HepG2 (cell line): ENCODE results near the gene BPI. TPM values are rescaled to one million over a fixed set of nuclear protein-coding genes. Genes with fewer than 3 reads are reported as not detected.
A peak's percentile ranks its signal among the peaks of the same experiment; 100 is the strongest.
"Not testable (repeated sequence)": the region's sequence is repeated elsewhere in the genome, so short reads cannot be mapped to it uniquely, and the experiment has no call there.

Experiments
- ATAC-seq: fragments of 200-7000 bp; cut with Tn5 transposase; 3 replicates; pipeline ENCODE4 v1.9.1; 2020; ENCODE audit warnings: mild to moderate bottlenecking, moderate library complexity
- BruUV-seq: library from RNA; stranded (reverse); fragments of 400-500 nt; replicated peaks from 2 replicates; lab custom pipeline; 2021; lab: Mats Ljungman, UMichigan
- CTCF ChIA-PET: fragments of 300-600 bp; formaldehyde crosslinking; extraction: SDS; loops from one replicate; lab custom pipeline; 2021; ENCODE audit warnings: low total read pairs, inconsistent platforms, low intra/inter-chr PET ratio; lab: Yijun Ruan, JAX
- POLR2A ChIA-PET: fragments of 350-600 bp; sonication (Branson Sonifier 250); formaldehyde crosslinking; loops from one replicate; lab custom pipeline; 2020; ENCODE audit warnings: antibody characterized with exemption, inconsistent platforms; lab: Yijun Ruan, JAX
- DNase-seq: peaks from one replicate; pipeline ENCODE4 v3.0.0-alpha.2; 2015; ENCODE audit warnings: low spot score
- FAIRE-seq: peaks from 3 replicates; lab custom pipeline; 2011; peaks lifted over from hg19 to GRCh38; lab: Jason Lieb, UNC
- H2AFZ ChIP-seq: one replicate; pipeline ENCODE4 v1.6.1; 2011; ENCODE audit warnings: low read length, inconsistent platforms
- H3K27ac ChIP-seq: fragments of 300-600 bp; 3 replicates; pipeline ENCODE4 v1.8.0; 2011; ENCODE audit warnings: mixed run types, mild to moderate bottlenecking, mixed read lengths, low read length, inconsistent platforms; ENCODE audit not compliant: insufficient read depth; ENCODE audit errors: extremely low read length
- H3K27me3 ChIP-seq, 2 experiments: fragments of 200-600 bp in 1 of 2; 2 replicates in 1 of 2; 3 replicates in 1 of 2; pipeline versions ENCODE4 v1.6.0 to v1.8.0; 2011; ENCODE audit warnings: low read length in 2 of 2, mild to moderate bottlenecking in 2 of 2, moderate library complexity in 2 of 2, inconsistent platforms in 1 of 2; ENCODE audit not compliant: insufficient read depth in 2 of 2, control insufficient read depth in 1 of 2
- H3K36me3 ChIP-seq, 2 experiments: fragments of 200-600 bp in 1 of 2; replicated peaks in 1 of 2; 2 replicates in 1 of 2; 3 replicates in 1 of 2; pipeline versions ENCODE4 v1.5.1 to v1.8.0; 2011; ENCODE audit warnings: low read length in 2 of 2, inconsistent platforms in 1 of 2; ENCODE audit not compliant: insufficient read depth in 2 of 2, control insufficient read depth in 1 of 2
- H3K4me1 ChIP-seq: 2 replicates; pipeline ENCODE4 v1.5.1; 2012; ENCODE audit warnings: low read length, inconsistent platforms; ENCODE audit not compliant: insufficient read depth
- H3K4me2 ChIP-seq: 2 replicates; pipeline ENCODE4 v1.6.0; 2011; ENCODE audit warnings: low read depth, low read length, inconsistent platforms
- H3K4me3 ChIP-seq, 3 experiments: fragments of 200-600 bp in 1 of 3; sonication (generic), shearing (Covaris generic) in 1 of 3; replicated peaks in 1 of 3; 2 replicates each; pipeline ENCODE4 v1.5.1; 2011 to 2016; ENCODE audit warnings: low read length in 3 of 3, inconsistent platforms in 2 of 3, low read depth in 2 of 3, mild to moderate bottlenecking in 2 of 3, control low read depth in 1 of 3, mixed read lengths in 1 of 3; ENCODE audit not compliant: insufficient read depth in 1 of 3
- H3K79me2 ChIP-seq: one replicate; pipeline ENCODE4 v1.6.1; 2011; ENCODE audit warnings: low read length, inconsistent platforms; ENCODE audit not compliant: insufficient read depth
- H3K9ac ChIP-seq: 2 replicates; pipeline ENCODE4 v1.6.0; 2011; ENCODE audit warnings: mild to moderate bottlenecking, low read depth, low read length, inconsistent platforms; ENCODE audit not compliant: insufficient read depth
- H3K9me3 ChIP-seq: 2 replicates; pipeline ENCODE4 v1.5.1; 2012; ENCODE audit warnings: mild to moderate bottlenecking, low read length
- H4K20me1 ChIP-seq: 2 replicates; pipeline ENCODE4 v1.6.0; 2011; ENCODE audit warnings: inconsistent platforms, mild to moderate bottlenecking, low read length, moderate library complexity; ENCODE audit not compliant: insufficient read depth
- HNRNPK ChIP-seq: fragments of 200-400 bp; formaldehyde crosslinking; IDR thresholded peaks from 2 replicates; pipeline ENCODE4 v1.6.1; 2018; ENCODE audit warnings: low read length, low read depth, moderate library complexity, mild to moderate bottlenecking; ENCODE audit not compliant: poor library complexity, severe bottlenecking
- MATR3 ChIP-seq: sonication (generic); formaldehyde crosslinking; IDR thresholded peaks from 2 replicates; pipeline ENCODE4 v1.4.0; 2020; ENCODE audit warnings: missing genetic modification reagents
- PCBP1 ChIP-seq: fragments of 200-400 bp; formaldehyde crosslinking; IDR thresholded peaks from 2 replicates; pipeline ENCODE4 v1.6.1; 2017; ENCODE audit warnings: mild to moderate bottlenecking, low read depth, low read length, borderline replicate concordance
- PCBP2 ChIP-seq: fragments of 200-400 bp; formaldehyde crosslinking; optimal IDR thresholded peaks from 2 replicates; pipeline ENCODE3; 2018; ENCODE audit warnings: low read length, low read depth; ENCODE audit not compliant: poor library complexity, severe bottlenecking
- SNAPC4 ChIP-seq: sonication (generic); formaldehyde crosslinking; IDR thresholded peaks from 2 replicates; pipeline ENCODE4 v1.4.0; 2020; ENCODE audit warnings: mild to moderate bottlenecking, missing genetic modification reagents
- ZNF10 ChIP-seq: sonication (generic); formaldehyde crosslinking; IDR thresholded peaks from 2 replicates; pipeline ENCODE4 v1.4.0; 2020; ENCODE audit warnings: mild to moderate bottlenecking, low read depth, missing genetic modification reagents, borderline replicate concordance
- ZNF136 ChIP-seq: sonication (generic); formaldehyde crosslinking; IDR thresholded peaks from 2 replicates; pipeline ENCODE4 v1.8.1; 2022; ENCODE audit warnings: low read depth, mild to moderate bottlenecking, moderate library complexity, missing genetic modification reagents
- WGBS: methylation state at CpG from one replicate; pipeline ENCODE4 v1.1.6; 2017; ENCODE audit warnings: low lambda C conversion rate; 5-methylcytosine and 5-hydroxymethylcytosine counted together
- in situ Hi-C: cut with HindIII; loops from 2 replicates; pipeline ENCODE4 v1.10.0; 2017; ENCODE audit warnings: low pct_unique_long_range_greater_than_20kb; ENCODE audit not compliant: extremely low pct_ligation_motif_present
- intact Hi-C: fragments of 100-400 bp; cut with micrococcal nuclease; formaldehyde crosslinking; loops from one replicate; pipeline ENCODE4 v1.10.0; 2022; ENCODE audit not compliant: unreplicated experiment
- polyA plus RNA-seq, 8 experiments: library from polyadenylated mRNA; depleted of rRNA in 3 of 8; stranded (reverse) in 7 of 8; unstranded in 1 of 8; fragments of >200 nt; fragmentation: Illumina TruSeq in 4 of 8; extraction: Trizol in 4 of 8; gene quantifications; 2 replicates each; pipeline versions ENCODE4 v1.2.1 to v1.2.3, GENCODE V29; 2011 to 2016; ENCODE audit warnings: low read depth in 4 of 8, missing spikeins in 1 of 8, mixed read lengths in 1 of 8; ENCODE audit not compliant: insufficient read depth in 1 of 8
- total RNA-seq, 5 experiments: library from RNA; depleted of rRNA; stranded (reverse); fragments of >200 nt; fragmentation: Illumina TruSeq; extraction: Trizol; gene quantifications; 2 replicates each; pipeline ENCODE4 v1.2.3, GENCODE V29; 2016; ENCODE audit warnings: low read depth in 1 of 5

BPI gene
- total and polyA plus RNA-seq, 2 of the 13 experiments (the other 11 are each of a cell fraction or from before 2014, with no cell fraction given) = not detected

- TF ChIP-seq HNRNPK (peak; percentile 93), PCBP1 (0 out of 2 replicates have a peak, but pooled peaks have one; percentile 59), PCBP2 (peak; percentile 88)
- TF ChIP-seq, all 625 proteins: peak for 3; not testable (repeated sequence) for 622
- intact Hi-C loops, BruUV-seq, ATAC-seq, FAIRE-seq, H3K9ac ChIP-seq, H3K79me2 ChIP-seq, H3K27me3 ChIP-seq, H2AFZ ChIP-seq, H3K4me3 ChIP-seq, H3K9me3 ChIP-seq, POLR2A ChIA-PET, H3K36me3 ChIP-seq, H4K20me1 ChIP-seq, in situ Hi-C loops, H3K27ac ChIP-seq, CTCF ChIA-PET, H3K4me2 ChIP-seq, H3K4me1 ChIP-seq, DNase-seq: not testable (repeated sequence)
- WGBS = 53% methylated on average over 5 of the region's 5 CpGs
Measured at GRCh38 chr20:38377838-38378237, 73.9 kb downstream of the BPI start.

- intact Hi-C loops = no loop called here
- Histone ChIP-seq H2AFZ (no peak overlapping the region), H3K79me2 (no peaks in the 10 kb centered on the region)
- ATAC-seq = no peak
- TF ChIP-seq MATR3 (CRISPR knock-in tag) (no peak), SNAPC4 (CRISPR knock-in tag) (no peak), ZNF136 (no peak), ZNF10 (CRISPR knock-in tag) (no peak)
- TF ChIP-seq, all 625 proteins: peak for 0
- no TSS peak for BruUV-seq
- ChIA-PET CTCF (no interaction called here), POLR2A (no interaction called here)
- DNase-seq (no peak), FAIRE-seq (no peak)
- H3K4me2 ChIP-seq = no peak overlapping the region
- no peak overlapping the region for H3K27ac ChIP-seq
- no peaks in the 10 kb centered on the region for H4K20me1 ChIP-seq
- no peak overlapping the region for H3K9ac ChIP-seq
- H3K4me1 ChIP-seq = no peaks in the 10 kb centered on the region
- WGBS = 47% methylated on average over 4 of the region's 4 CpGs
- H3K36me3 ChIP-seq = no peaks in the 10 kb centered on the region
- no peaks in the 10 kb centered on the region for H3K9me3 ChIP-seq
- H3K4me3 ChIP-seq = no peak overlapping the region
- H3K27me3 ChIP-seq = no peaks in the 10 kb centered on the region; a peak in 1 of 5 replicates
- in situ Hi-C loops = no loop called here
Measured at GRCh38 chr20:38383147-38383546, 79.2 kb downstream of the BPI start.
